GM21528 (cell line): ENCODE data around the gene CCDC157.

Experiments used
- ATAC-seq: cut with Tn5 transposase; IDR thresholded peaks from one replicate; pipeline ENCODE4 v1.9.1; 2021; ENCODE audit warnings: mild to moderate bottlenecking, moderate library complexity; ENCODE audit not compliant: unreplicated experiment, low FRiP score

CCDC157 gene

GRCh38 chr22:30356449-30357235 lies at the start of gene CCDC157, which contains the start of gene SF3A1:
Gene CCDC157, plus strand, starts transcription at chr22:30357007. Its CDS starts 8,994 bp downstream, at chr22:30366001.
Gene SF3A1, minus strand, starts transcription at chr22:30356894. Its CDS starts 102 bp downstream, at chr22:30356792.
- ATAC-seq: peak; percentile 87

GRCh38 chr22:30307041-30307574 lies 49.7 kb upstream of the CCDC157 start:
- ATAC-seq: no peak

GRCh38 chr22:30308093-30308492 lies 48.7 kb upstream of the CCDC157 start:
- no peak for ATAC-seq

GRCh38 chr22:30308518-30309230 lies 48.1 kb upstream of the CCDC157 start:
- no peak for ATAC-seq

- peak; percentile 40 for ATAC-seq
Measured at GRCh38 chr22:30309951-30310741, 46.7 kb upstream of the CCDC157 start.

- ATAC-seq: no peak
Measured at GRCh38 chr22:30310881-30311771, 45.7 kb upstream of the CCDC157 start.

- no peak for ATAC-seq
Measured at GRCh38 chr22:30312053-30312452, 44.8 kb upstream of the CCDC157 start.

- no peak for ATAC-seq
Measured at GRCh38 chr22:30313527-30314363, 43.1 kb upstream of the CCDC157 start.

GRCh38 chr22:30314915-30315314 lies 41.9 kb upstream of the CCDC157 start:
- no peak for ATAC-seq

GRCh38 chr22:30315962-30316576 lies 40.7 kb upstream of the CCDC157 start:
- ATAC-seq: no peak

- no peak for ATAC-seq
Measured at GRCh38 chr22:30317778-30318177, 39.0 kb upstream of the CCDC157 start.

GRCh38 chr22:30318799-30319419 lies 37.9 kb upstream of the CCDC157 start:
- ATAC-seq: no peak

GRCh38 chr22:30320021-30320556 lies 36.7 kb upstream of the CCDC157 start:
- no peak for ATAC-seq

- ATAC-seq: no peak
Measured at GRCh38 chr22:30321461-30321860, 35.3 kb upstream of the CCDC157 start.

- no peak for ATAC-seq
Measured at GRCh38 chr22:30323246-30323645, 33.6 kb upstream of the CCDC157 start.

GRCh38 chr22:30324014-30324730 lies 32.6 kb upstream of the CCDC157 start:
- no peak for ATAC-seq
